Measurements from ENCODE around the gene NSD2.

GRCh38 chr4:1900624-1901023 is 29.4 kb downstream of the NSD2 start:
- no peak for TF ChIP-seq POLR2A (IDR thresholded peaks at IDR 0.05)
- no peak for TF ChIP-seq CTCF (IDR thresholded peaks at IDR 0.05)
